HG02885 (cell line): ENCODE results near the gene USHBP1.
A peak's percentile ranks its signal among the peaks of the same experiment; 100 is the strongest.

Experiments
- ATAC-seq: cut with Tn5 transposase; IDR thresholded peaks from one replicate; pipeline ENCODE4 v1.9.1; 2021; ENCODE audit warnings: mild to moderate bottlenecking; ENCODE audit not compliant: unreplicated experiment, poor library complexity

The USHBP1 gene

GRCh38 chr19:17242431-17243208, 21.9 kb downstream of the USHBP1 start:
- ATAC-seq: no peak

- ATAC-seq: no peak
These were observed 23.6 kb downstream of the USHBP1 start for GRCh38 chr19:17240826-17241399.

- ATAC-seq: no peak
These were observed 24.3 kb downstream of the USHBP1 start for GRCh38 chr19:17240062-17240752.

- no peak for ATAC-seq
These were observed 26.5 kb downstream of the USHBP1 start for GRCh38 chr19:17237747-17238706.

- ATAC-seq: no peak
These were observed 27.6 kb downstream of the USHBP1 start for GRCh38 chr19:17236811-17237543.

GRCh38 chr19:17235971-17236777, 28.4 kb downstream of the USHBP1 start:
- ATAC-seq: no peak

- ATAC-seq: peak; percentile 76
These were observed 29.1 kb downstream of the USHBP1 start for GRCh38 chr19:17235300-17235970.

- ATAC-seq: peak; percentile 46
These were observed 29.6 kb downstream of the USHBP1 start for GRCh38 chr19:17234911-17235299.

GRCh38 chr19:17232258-17232657, 32.3 kb downstream of the USHBP1 start:
- ATAC-seq: no peak

- ATAC-seq: no peak
These were observed 34.7 kb downstream of the USHBP1 start for GRCh38 chr19:17229890-17230289.

- no peak for ATAC-seq
These were observed 36.7 kb downstream of the USHBP1 start for GRCh38 chr19:17227798-17228367.

- ATAC-seq: peak; percentile 92
These were observed 38.3 kb downstream of the USHBP1 start, which contains the start of gene OCEL1 for GRCh38 chr19:17226002-17226933. Gene OCEL1 (plus strand): TSS chr19:17226226. CDS start chr19:17226248, 22 bp downstream.

GRCh38 chr19:17225053-17225452, 39.5 kb downstream of the USHBP1 start:
- ATAC-seq: no peak

- no peak for ATAC-seq
These were observed 44.3 kb downstream of the USHBP1 start for GRCh38 chr19:17220207-17220758.

GRCh38 chr19:17219286-17219685, 45.3 kb downstream of the USHBP1 start:
- no peak for ATAC-seq

GRCh38 chr19:17216058-17216670, 48.4 kb downstream of the USHBP1 start:
- no peak for ATAC-seq
